ENCODE data around the gene MAPK1. TPM values are rescaled to one million over a fixed set of nuclear protein-coding genes. Genes with fewer than 3 reads are reported as not detected.
A peak's percentile ranks its signal among the peaks of the same experiment; 100 is the strongest.
"Not testable (repeated sequence)": the region's sequence is repeated elsewhere in the genome, so short reads cannot be mapped to it uniquely, and the experiment has no call there.

MAPK1 gene
- total RNA-seq, 1 donor from 2014 or later: 38.6 TPM

- Histone ChIP-seq H3K27ac (ENCODE audit: low read depth, low read length) (no peak overlapping the region), H3K4me1 (ENCODE audit: control insufficient read depth in 3 of 3, insufficient read depth in 3 of 3, low read length in 3 of 3) (peaks cover 24 to 38% (median 28%) of the 10 kb centered on the region in 3 donors)
Observed at GRCh38 chr22:21835378-21835777, 32.1 kb downstream of the MAPK1 start.

GRCh38 chr22:21834869-21835268, 32.6 kb downstream of the MAPK1 start:
- H3K27ac ChIP-seq (ENCODE audit: low read depth, low read length): no peak overlapping the region
- no peak overlapping the region for H3K4me3 ChIP-seq (ENCODE audit: low read length in 3 of 3)
- peaks cover 27 to 38% (median 28%) of the 10 kb centered on the region in 3 donors for H3K4me1 ChIP-seq (ENCODE audit: control insufficient read depth in 3 of 3, insufficient read depth in 3 of 3, low read length in 3 of 3)
- H3K36me3 ChIP-seq (ENCODE audit: control insufficient read depth in 3 of 3, insufficient read depth in 3 of 3, low read length in 3 of 3): no peaks in the 10 kb centered on the region
- no peaks in the 10 kb centered on the region for H3K9me3 ChIP-seq (ENCODE audit: control insufficient read depth in 3 of 3, low read length in 3 of 3)
- no peak overlapping the region for H3K9ac ChIP-seq (ENCODE audit: low read depth in 1 of 3, low read length in 3 of 3)
- H3K27me3 ChIP-seq (ENCODE audit: control insufficient read depth in 3 of 3, insufficient read depth in 3 of 3, low read length in 3 of 3): no peaks in the 10 kb centered on the region

More at GRCh38 chr22:21835378-21835777, 32.1 kb downstream of the MAPK1 start:
- no peaks in the 10 kb centered on the region for H3K36me3 ChIP-seq (ENCODE audit: control insufficient read depth in 3 of 3, insufficient read depth in 3 of 3, low read length in 3 of 3)
- no peaks in the 10 kb centered on the region for H3K9me3 ChIP-seq (ENCODE audit: control insufficient read depth in 3 of 3, low read length in 3 of 3)
- H3K4me3 ChIP-seq (ENCODE audit: low read length in 3 of 3): no peak overlapping the region
- H3K9ac ChIP-seq (ENCODE audit: low read depth in 1 of 3, low read length in 3 of 3): no peak overlapping the region
- H3K27me3 ChIP-seq (ENCODE audit: control insufficient read depth in 3 of 3, insufficient read depth in 3 of 3, low read length in 3 of 3): no peaks in the 10 kb centered on the region

GRCh38 chr22:21832291-21833290, 34.9 kb downstream of the MAPK1 start:
- H3K27me3 ChIP-seq (ENCODE audit: control insufficient read depth in 3 of 3, insufficient read depth in 3 of 3, low read length in 3 of 3): no peaks in the 10 kb centered on the region
- peaks cover 33 to 38% (median 35%) of the 10 kb centered on the region in 3 donors for H3K4me1 ChIP-seq (ENCODE audit: control insufficient read depth in 3 of 3, insufficient read depth in 3 of 3, low read length in 3 of 3)
- peak overlapping the region in 1 of 3 donors; percentile 34 for H3K9ac ChIP-seq (ENCODE audit: low read depth in 1 of 3, low read length in 3 of 3)
- no peaks in the 10 kb centered on the region for H3K9me3 ChIP-seq (ENCODE audit: control insufficient read depth in 3 of 3, low read length in 3 of 3)
- H3K4me3 ChIP-seq (ENCODE audit: low read length in 3 of 3): no peak overlapping the region
- no peaks in the 10 kb centered on the region for H3K36me3 ChIP-seq (ENCODE audit: control insufficient read depth in 3 of 3, insufficient read depth in 3 of 3, low read length in 3 of 3)
- peak overlapping the region; percentile 17 for H3K27ac ChIP-seq (ENCODE audit: low read depth, low read length)

GRCh38 chr22:21829523-21829922, 37.9 kb downstream of the MAPK1 start:
- H3K27ac ChIP-seq (ENCODE audit: low read depth, low read length): no peak overlapping the region
- H3K9me3 ChIP-seq (ENCODE audit: control insufficient read depth in 3 of 3, low read length in 3 of 3): no peaks in the 10 kb centered on the region
- peaks cover 23 to 26% (median 25%) of the 10 kb centered on the region in 3 donors for H3K4me1 ChIP-seq (ENCODE audit: control insufficient read depth in 3 of 3, insufficient read depth in 3 of 3, low read length in 3 of 3)
- no peaks in the 10 kb centered on the region for H3K36me3 ChIP-seq (ENCODE audit: control insufficient read depth in 3 of 3, insufficient read depth in 3 of 3, low read length in 3 of 3)
- H3K4me3 ChIP-seq (ENCODE audit: low read length in 3 of 3): no peak overlapping the region
- no peak overlapping the region for H3K9ac ChIP-seq (ENCODE audit: low read depth in 1 of 3, low read length in 3 of 3)
- H3K27me3 ChIP-seq (ENCODE audit: control insufficient read depth in 3 of 3, insufficient read depth in 3 of 3, low read length in 3 of 3): no peaks in the 10 kb centered on the region

GRCh38 chr22:21828268-21828638, 39.2 kb downstream of the MAPK1 start:
- Histone ChIP-seq H3K27ac (ENCODE audit: low read depth, low read length) (no peak overlapping the region), H3K9ac (ENCODE audit: low read depth in 1 of 3, low read length in 3 of 3) (peak overlapping the region in 1 of 3 donors; percentile 44), H3K36me3 (ENCODE audit: control insufficient read depth in 3 of 3, insufficient read depth in 3 of 3, low read length in 3 of 3) (no peaks in the 10 kb centered on the region), H3K27me3 (ENCODE audit: control insufficient read depth in 3 of 3, insufficient read depth in 3 of 3, low read length in 3 of 3) (no peaks in the 10 kb centered on the region), H3K9me3 (ENCODE audit: control insufficient read depth in 3 of 3, low read length in 3 of 3) (no peaks in the 10 kb centered on the region), H3K4me3 (ENCODE audit: low read length in 3 of 3) (no peak overlapping the region), H3K4me1 (ENCODE audit: control insufficient read depth in 3 of 3, insufficient read depth in 3 of 3, low read length in 3 of 3) (peaks cover 29 to 36% (median 29%) of the 10 kb centered on the region in 3 donors)

GRCh38 chr22:21827628-21828267, 39.7 kb downstream of the MAPK1 start:
- H3K4me3 ChIP-seq (ENCODE audit: low read length in 3 of 3): no peak overlapping the region
- peak overlapping the region in 1 of 3 donors; percentile 44 for H3K9ac ChIP-seq (ENCODE audit: low read depth in 1 of 3, low read length in 3 of 3)
- no peak overlapping the region for H3K27ac ChIP-seq (ENCODE audit: low read depth, low read length)
- no peaks in the 10 kb centered on the region for H3K27me3 ChIP-seq (ENCODE audit: control insufficient read depth in 3 of 3, insufficient read depth in 3 of 3, low read length in 3 of 3)
- peaks cover 26 to 32% (median 29%) of the 10 kb centered on the region in 3 donors for H3K4me1 ChIP-seq (ENCODE audit: control insufficient read depth in 3 of 3, insufficient read depth in 3 of 3, low read length in 3 of 3)
- H3K9me3 ChIP-seq (ENCODE audit: control insufficient read depth in 3 of 3, low read length in 3 of 3): no peaks in the 10 kb centered on the region
- no peaks in the 10 kb centered on the region for H3K36me3 ChIP-seq (ENCODE audit: control insufficient read depth in 3 of 3, insufficient read depth in 3 of 3, low read length in 3 of 3)

- H3K27ac ChIP-seq (ENCODE audit: low read depth, low read length): no peak overlapping the region
- H3K27me3 ChIP-seq (ENCODE audit: control insufficient read depth in 3 of 3, insufficient read depth in 3 of 3, low read length in 3 of 3): no peaks in the 10 kb centered on the region
- H3K9ac ChIP-seq (ENCODE audit: low read depth in 1 of 3, low read length in 3 of 3): no peak overlapping the region
- H3K36me3 ChIP-seq (ENCODE audit: control insufficient read depth in 3 of 3, insufficient read depth in 3 of 3, low read length in 3 of 3): no peaks in the 10 kb centered on the region
- H3K4me1 ChIP-seq (ENCODE audit: control insufficient read depth in 3 of 3, insufficient read depth in 3 of 3, low read length in 3 of 3): peaks cover 11 to 23% (median 19%) of the 10 kb centered on the region in 3 donors
- no peak overlapping the region for H3K4me3 ChIP-seq (ENCODE audit: low read length in 3 of 3)
- no peaks in the 10 kb centered on the region for H3K9me3 ChIP-seq (ENCODE audit: control insufficient read depth in 3 of 3, low read length in 3 of 3)
Observed at GRCh38 chr22:21826204-21826603, 41.2 kb downstream of the MAPK1 start.

- not testable (repeated sequence) for H3K27ac ChIP-seq (ENCODE audit: low read depth, low read length); H3K4me3 ChIP-seq (ENCODE audit: low read length in 3 of 3); H3K36me3 ChIP-seq (ENCODE audit: control insufficient read depth in 3 of 3, insufficient read depth in 3 of 3, low read length in 3 of 3); H3K9ac ChIP-seq (ENCODE audit: low read depth in 1 of 3, low read length in 3 of 3); H3K27me3 ChIP-seq (ENCODE audit: control insufficient read depth in 3 of 3, insufficient read depth in 3 of 3, low read length in 3 of 3); H3K9me3 ChIP-seq (ENCODE audit: control insufficient read depth in 3 of 3, low read length in 3 of 3)
- peaks cover 12 to 23% (median 18%) of the 10 kb centered on the region in 3 donors for H3K4me1 ChIP-seq (ENCODE audit: control insufficient read depth in 3 of 3, insufficient read depth in 3 of 3, low read length in 3 of 3)
Observed at GRCh38 chr22:21824962-21825361, 42.5 kb downstream of the MAPK1 start.

GRCh38 chr22:21824445-21824912, 43.0 kb downstream of the MAPK1 start:
- H3K36me3 ChIP-seq (ENCODE audit: control insufficient read depth in 3 of 3, insufficient read depth in 3 of 3, low read length in 3 of 3): no peaks in the 10 kb centered on the region
- no peaks in the 10 kb centered on the region for H3K27me3 ChIP-seq (ENCODE audit: control insufficient read depth in 3 of 3, insufficient read depth in 3 of 3, low read length in 3 of 3)
- H3K4me1 ChIP-seq (ENCODE audit: control insufficient read depth in 3 of 3, insufficient read depth in 3 of 3, low read length in 3 of 3): peaks cover 14 to 20% (median 17%) of the 10 kb centered on the region in 3 donors
- H3K4me3 ChIP-seq (ENCODE audit: low read length in 3 of 3): no peak overlapping the region
- H3K9ac ChIP-seq (ENCODE audit: low read depth in 1 of 3, low read length in 3 of 3): no peak overlapping the region
- no peak overlapping the region for H3K27ac ChIP-seq (ENCODE audit: low read depth, low read length)
- no peaks in the 10 kb centered on the region for H3K9me3 ChIP-seq (ENCODE audit: control insufficient read depth in 3 of 3, low read length in 3 of 3)
